DMS79 treated with DMSO at 0.1 percent for 48 hours (cell line): ENCODE results near the gene MMP1.

Experiments
- DNase-seq: peaks from one replicate; lab custom pipeline; 2025; lab: John Stamatoyannopoulos, UW

The MMP1 gene

GRCh38 chr11:102806296-102806695 is 8.3 kb upstream of the MMP1 start:
- DNase-seq: no peak

- DNase-seq: no peak
Observed at GRCh38 chr11:102802341-102802740, 4.4 kb upstream of the MMP1 start.

- DNase-seq: no peak
Observed at GRCh38 chr11:102800767-102801166, 2.8 kb upstream of the MMP1 start.

- DNase-seq: no peak
Observed at GRCh38 chr11:102799681-102800340, 1.9 kb upstream of the MMP1 start.

- no peak for DNase-seq
Observed at GRCh38 chr11:102794382-102794781, 3.6 kb downstream of the MMP1 start.

- DNase-seq: no peak
Observed at GRCh38 chr11:102793677-102794290, 4.2 kb downstream of the MMP1 start.

- no peak for DNase-seq
Observed at GRCh38 chr11:102792604-102793003, 5.4 kb downstream of the MMP1 start.

- DNase-seq: no peak
Observed at GRCh38 chr11:102791271-102792036, 6.5 kb downstream of the MMP1 start.

- DNase-seq: no peak
Observed at GRCh38 chr11:102788334-102788995, 9.5 kb downstream of the MMP1 start.

GRCh38 chr11:102784380-102784779 is 13.6 kb downstream of the MMP1 start:
- DNase-seq: no peak

GRCh38 chr11:102783720-102784119 is 14.2 kb downstream of the MMP1 start:
- no peak for DNase-seq

- DNase-seq: no peak
Observed at GRCh38 chr11:102783016-102783415, 14.9 kb downstream of the MMP1 start.

GRCh38 chr11:102781676-102782075 is 16.3 kb downstream of the MMP1 start:
- no peak for DNase-seq

GRCh38 chr11:102780491-102780918 is 17.5 kb downstream of the MMP1 start, which contains the start of gene MMP10:
MMP10 (minus strand) TSS chr11:102780628; CDS start chr11:102780591, 37 bp downstream.
- DNase-seq: no peak

GRCh38 chr11:102776454-102776853 is 21.5 kb downstream of the MMP1 start:
- DNase-seq: no peak

GRCh38 chr11:102773386-102773785 is 24.6 kb downstream of the MMP1 start:
- no peak for DNase-seq

- DNase-seq: no peak
Observed at GRCh38 chr11:102771351-102771750, 26.6 kb downstream of the MMP1 start.

- no peak for DNase-seq
Observed at GRCh38 chr11:102770191-102770590, 27.8 kb downstream of the MMP1 start.

GRCh38 chr11:102767800-102768199 is 30.2 kb downstream of the MMP1 start:
- no peak for DNase-seq

- no peak for DNase-seq
Observed at GRCh38 chr11:102763440-102763839, 34.5 kb downstream of the MMP1 start.

GRCh38 chr11:102762361-102762767 is 35.6 kb downstream of the MMP1 start:
- no peak for DNase-seq

- no peak for DNase-seq
Observed at GRCh38 chr11:102761646-102762238, 36.2 kb downstream of the MMP1 start.
